GM19324 (cell line): ENCODE data around the gene SNAPC5.
"Not testable (repeated sequence)": the region's sequence is repeated elsewhere in the genome, so short reads cannot be mapped to it uniquely, and the experiment has no call there.

ENCODE experiments used
- ATAC-seq: cut with Tn5 transposase; IDR thresholded peaks from one replicate; pipeline ENCODE4 v1.9.1; 2021; ENCODE audit warnings: mild to moderate bottlenecking, moderate library complexity; ENCODE audit not compliant: unreplicated experiment, low FRiP score

SNAPC5 gene

GRCh38 chr15:66461294-66461693, 36.3 kb downstream of the SNAPC5 start:
- ATAC-seq, result not testable (repeated sequence)

- no peak for ATAC-seq
These were observed 37.5 kb downstream of the SNAPC5 start for GRCh38 chr15:66459818-66460615.

- no peak for ATAC-seq
These were observed 41.4 kb downstream of the SNAPC5 start for GRCh38 chr15:66456211-66456610.

- no peak for ATAC-seq
These were observed 43.4 kb downstream of the SNAPC5 start for GRCh38 chr15:66454143-66454542.

GRCh38 chr15:66452971-66453580, 44.5 kb downstream of the SNAPC5 start:
- no peak for ATAC-seq

- no peak for ATAC-seq
These were observed 45.1 kb downstream of the SNAPC5 start for GRCh38 chr15:66452420-66452819.
